BLaER1 (cell line): Measurements from ENCODE around the gene LCLAT1.
A peak's percentile ranks its signal among the peaks of the same experiment; 100 is the strongest.

Source experiments
- H3K27ac ChIP-seq: shearing (Covaris generic); formaldehyde crosslinking; 2 replicates; pipeline ENCODE4 v1.8.1; 2022
- H3K27me3 ChIP-seq: shearing (Covaris generic); formaldehyde crosslinking; 2 replicates; pipeline ENCODE4 v1.8.1; 2022
- H3K36me3 ChIP-seq: shearing (Covaris generic); formaldehyde crosslinking; 2 replicates; pipeline ENCODE4 v1.8.1; 2022
- H3K4me1 ChIP-seq: shearing (Covaris generic); formaldehyde crosslinking; 2 replicates; pipeline ENCODE4 v1.8.1; 2022
- H3K4me2 ChIP-seq: shearing (Covaris generic); formaldehyde crosslinking; 2 replicates; pipeline ENCODE4 v1.8.1; 2022
- H3K4me3 ChIP-seq: shearing (Covaris generic); formaldehyde crosslinking; 2 replicates; pipeline ENCODE4 v1.8.1; 2022
- H3K9ac ChIP-seq: shearing (Covaris generic); formaldehyde crosslinking; 2 replicates; pipeline ENCODE4 v1.8.1; 2022
- H3K9me3 ChIP-seq: shearing (Covaris generic); formaldehyde crosslinking; 2 replicates; pipeline ENCODE4 v1.8.1; 2022
- H4K20me1 ChIP-seq: shearing (Covaris generic); formaldehyde crosslinking; 2 replicates; pipeline ENCODE4 v1.8.1; 2022
- Cebpa-rat ChIP-seq: shearing (Covaris generic); IDR thresholded peaks from 2 replicates; pipeline ENCODE4 v1.8.1; 2022

The LCLAT1 gene

DNA sequence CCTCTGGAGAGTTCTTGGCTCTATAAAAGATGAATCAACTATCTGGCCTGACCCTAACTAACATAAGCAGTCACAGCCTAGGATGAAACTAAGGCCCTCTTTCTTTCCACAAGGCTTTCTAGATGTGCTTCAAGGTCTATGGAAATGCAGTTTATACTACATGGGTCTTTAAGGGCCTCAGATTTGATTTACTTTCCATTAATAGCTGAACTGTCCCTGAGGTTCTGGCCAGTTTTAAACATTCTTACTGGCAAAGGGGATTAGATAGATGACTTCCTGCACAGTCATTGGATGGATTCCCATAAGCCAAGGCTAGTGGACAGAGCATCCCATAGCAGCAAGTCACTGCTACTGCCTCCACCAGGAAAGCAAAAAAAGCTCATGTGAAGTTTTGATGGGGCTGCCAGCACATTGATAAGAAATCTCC is 38.1 kb upstream of the LCLAT1 start:
- Histone ChIP-seq H3K36me3 (no peaks in the 10 kb centered on the region), H3K27ac (no peak overlapping the region), H3K4me3 (no peak overlapping the region), H3K4me1 (peaks cover 13% of the 10 kb centered on the region), H3K9me3 (no peaks in the 10 kb centered on the region), H3K9ac (no peak overlapping the region), H3K4me2 (0 out of 2 replicates have a peak overlapping the region, but pooled peaks have one; percentile 18), H3K27me3 (no peaks in the 10 kb centered on the region), H4K20me1 (no peaks in the 10 kb centered on the region)
- TF ChIP-seq Cebpa-rat, result no peak

DNA sequence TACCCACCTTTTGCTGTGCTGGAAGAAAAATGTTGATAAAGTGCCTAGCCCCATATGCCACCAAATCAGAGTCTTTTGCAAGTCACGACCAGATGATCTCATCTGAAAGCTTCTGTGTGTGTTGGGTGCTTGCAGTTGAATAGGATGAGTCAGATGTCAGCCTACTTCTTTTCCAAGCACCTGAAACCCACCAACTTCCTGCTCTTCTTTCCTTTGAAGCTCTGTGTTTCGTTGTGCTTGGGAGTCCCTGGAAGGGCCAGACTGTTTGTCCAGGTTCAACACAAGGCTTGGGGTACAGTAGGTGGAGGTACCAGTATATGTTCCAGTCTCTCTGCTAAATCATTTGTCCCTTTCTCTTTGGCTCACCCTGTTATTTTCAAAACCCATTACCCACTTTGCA is 36.8 kb upstream of the LCLAT1 start:
- H3K27ac ChIP-seq, result no peak overlapping the region
- no peak overlapping the region for H3K4me3 ChIP-seq
- no peak overlapping the region for H3K4me2 ChIP-seq
- no peaks in the 10 kb centered on the region for H3K27me3 ChIP-seq
- H3K9me3 ChIP-seq, result no peaks in the 10 kb centered on the region
- no peak overlapping the region for H3K9ac ChIP-seq
- H3K36me3 ChIP-seq, result no peaks in the 10 kb centered on the region
- TF ChIP-seq Cebpa-rat, result no peak
- H4K20me1 ChIP-seq, result no peaks in the 10 kb centered on the region
- H3K4me1 ChIP-seq, result peaks cover 13% of the 10 kb centered on the region

DNA sequence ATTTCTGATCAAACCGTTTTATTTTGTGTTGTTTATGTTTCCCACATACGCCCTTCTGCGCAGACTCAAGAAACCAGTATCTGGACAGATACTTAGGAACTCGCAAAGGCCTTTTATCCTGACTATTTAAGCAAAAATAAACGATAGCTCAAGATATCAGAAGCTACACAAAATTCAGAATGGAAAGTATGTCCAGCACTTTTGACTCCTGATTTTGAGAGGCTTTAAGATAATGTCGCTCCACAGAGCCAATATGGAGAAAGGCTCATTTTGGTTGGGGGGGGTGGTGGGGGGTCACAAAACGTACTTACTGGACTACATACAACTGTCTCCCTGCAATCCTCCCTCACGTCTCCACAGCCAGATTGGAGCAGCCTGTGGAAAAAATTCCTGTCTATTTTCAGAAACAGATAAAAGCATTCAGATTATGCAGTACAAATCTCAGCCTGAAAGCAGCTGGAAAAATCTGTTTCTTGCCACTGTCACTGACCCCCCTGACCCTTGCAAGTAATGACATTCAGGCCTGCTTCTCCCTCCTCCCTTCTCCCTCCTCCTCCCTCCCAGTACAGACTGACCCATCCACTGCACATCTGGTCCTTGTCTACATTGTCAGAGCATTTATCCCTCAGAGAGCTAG is 34.9 kb upstream of the LCLAT1 start:
- H3K4me1 ChIP-seq, result peaks cover 13% of the 10 kb centered on the region
- no peaks in the 10 kb centered on the region for H3K36me3 ChIP-seq
- no peaks in the 10 kb centered on the region for H3K9me3 ChIP-seq
- no peak for TF ChIP-seq Cebpa-rat
- H3K4me3 ChIP-seq, result no peak overlapping the region
- H4K20me1 ChIP-seq, result no peaks in the 10 kb centered on the region
- no peak overlapping the region for H3K4me2 ChIP-seq
- no peaks in the 10 kb centered on the region for H3K27me3 ChIP-seq
- no peak overlapping the region for H3K9ac ChIP-seq
- no peak overlapping the region for H3K27ac ChIP-seq

DNA sequence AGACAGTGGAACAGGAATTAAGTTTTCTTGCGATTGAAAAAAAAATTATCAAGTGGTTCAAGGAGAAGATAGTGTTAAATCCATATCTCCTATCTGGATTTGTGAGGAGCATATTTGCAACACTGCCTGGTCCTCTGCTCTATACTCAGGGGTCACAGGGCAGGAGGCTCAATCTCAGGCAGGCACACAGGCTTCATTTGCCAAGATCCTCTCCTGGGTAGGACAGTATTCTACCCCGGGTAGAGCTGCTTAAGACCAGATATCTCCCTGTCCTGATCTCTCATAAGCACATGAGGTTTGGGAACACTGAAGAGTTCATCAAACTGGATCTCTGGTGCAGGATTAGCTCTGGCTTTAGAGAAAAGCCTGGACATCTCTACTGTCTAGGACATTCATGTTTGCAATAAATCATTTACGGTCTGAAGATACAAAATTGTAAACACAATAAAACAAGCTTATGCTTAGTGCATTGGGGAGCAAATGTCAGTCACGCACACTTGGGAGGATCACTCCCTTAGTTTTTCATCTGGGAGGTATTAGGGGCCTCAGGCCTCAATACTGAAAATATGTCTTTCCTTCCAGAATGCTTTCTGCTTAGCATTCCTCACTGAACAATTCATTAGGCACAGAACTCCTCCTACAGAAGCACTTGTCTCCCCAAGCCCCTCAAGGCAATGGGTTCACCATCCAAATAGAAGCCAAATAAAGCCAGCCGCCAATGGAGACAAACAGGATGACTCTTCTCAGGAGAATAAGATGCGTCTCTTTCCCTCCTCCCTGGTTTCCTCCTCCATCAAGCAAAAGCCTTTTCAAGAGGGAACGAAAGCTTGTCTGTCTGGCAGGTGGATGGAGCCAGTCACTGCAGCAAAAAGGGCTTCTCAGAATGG is 34.1 kb upstream of the LCLAT1 start:
- Histone ChIP-seq H3K27ac (no peak overlapping the region), H3K36me3 (no peaks in the 10 kb centered on the region), H4K20me1 (no peaks in the 10 kb centered on the region), H3K9me3 (no peaks in the 10 kb centered on the region), H3K27me3 (no peaks in the 10 kb centered on the region), H3K4me1 (peaks cover 8% of the 10 kb centered on the region), H3K9ac (no peak overlapping the region), H3K4me3 (no peak overlapping the region), H3K4me2 (no peak overlapping the region)
- no peak for TF ChIP-seq Cebpa-rat

DNA sequence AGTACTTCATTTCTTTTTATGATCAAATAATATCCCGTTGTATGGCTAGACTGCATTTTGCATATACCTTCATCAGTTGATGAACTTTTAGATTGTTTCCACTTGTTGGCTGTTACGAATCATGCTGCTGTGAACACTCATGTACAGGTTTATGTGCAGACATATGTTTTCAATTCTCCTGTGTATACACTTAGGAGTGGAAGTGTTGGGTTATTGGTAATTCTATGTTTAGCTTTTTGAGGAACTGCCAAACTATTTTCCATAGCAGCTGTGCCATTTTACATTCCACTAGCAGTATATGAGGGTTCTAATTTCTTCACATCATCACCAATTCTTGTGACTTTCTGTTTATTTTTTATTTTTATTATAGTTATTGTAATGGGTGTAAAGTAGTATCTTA is 32.1 kb upstream of the LCLAT1 start:
- Histone ChIP-seq H3K27me3 (no peaks in the 10 kb centered on the region), H4K20me1 (no peaks in the 10 kb centered on the region), H3K36me3 (no peaks in the 10 kb centered on the region), H3K9ac (no peak overlapping the region), H3K4me3 (no peak overlapping the region), H3K27ac (no peak overlapping the region), H3K4me1 (no peaks in the 10 kb centered on the region), H3K9me3 (no peaks in the 10 kb centered on the region), H3K4me2 (no peak overlapping the region)
- TF ChIP-seq Cebpa-rat, result no peak

DNA sequence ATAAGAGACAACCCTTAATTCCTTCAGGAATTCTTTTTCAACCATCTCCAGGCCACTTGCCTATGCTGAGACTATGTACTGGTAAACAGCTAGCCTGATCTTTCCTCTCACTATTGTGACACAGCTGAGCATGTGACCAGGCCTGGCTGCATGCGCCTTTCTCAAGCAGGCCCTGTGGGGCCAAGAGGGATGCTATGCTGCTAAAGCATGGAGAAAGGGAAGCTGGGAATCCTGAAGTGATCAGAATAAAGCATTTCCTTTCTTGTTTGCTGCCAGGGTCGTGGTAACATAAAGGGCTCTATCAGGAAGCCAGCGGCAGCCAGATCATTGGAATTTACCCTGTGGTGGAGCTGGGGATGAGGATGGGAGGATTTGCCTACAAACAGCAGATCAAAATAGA is 29.8 kb upstream of the LCLAT1 start:
- Histone ChIP-seq H3K4me1 (peaks cover 17% of the 10 kb centered on the region), H4K20me1 (no peaks in the 10 kb centered on the region), H3K36me3 (no peaks in the 10 kb centered on the region), H3K27ac (no peak overlapping the region), H3K9ac (no peak overlapping the region), H3K9me3 (no peaks in the 10 kb centered on the region), H3K4me2 (no peak overlapping the region), H3K27me3 (no peaks in the 10 kb centered on the region), H3K4me3 (no peak overlapping the region)
- no peak for TF ChIP-seq Cebpa-rat

DNA sequence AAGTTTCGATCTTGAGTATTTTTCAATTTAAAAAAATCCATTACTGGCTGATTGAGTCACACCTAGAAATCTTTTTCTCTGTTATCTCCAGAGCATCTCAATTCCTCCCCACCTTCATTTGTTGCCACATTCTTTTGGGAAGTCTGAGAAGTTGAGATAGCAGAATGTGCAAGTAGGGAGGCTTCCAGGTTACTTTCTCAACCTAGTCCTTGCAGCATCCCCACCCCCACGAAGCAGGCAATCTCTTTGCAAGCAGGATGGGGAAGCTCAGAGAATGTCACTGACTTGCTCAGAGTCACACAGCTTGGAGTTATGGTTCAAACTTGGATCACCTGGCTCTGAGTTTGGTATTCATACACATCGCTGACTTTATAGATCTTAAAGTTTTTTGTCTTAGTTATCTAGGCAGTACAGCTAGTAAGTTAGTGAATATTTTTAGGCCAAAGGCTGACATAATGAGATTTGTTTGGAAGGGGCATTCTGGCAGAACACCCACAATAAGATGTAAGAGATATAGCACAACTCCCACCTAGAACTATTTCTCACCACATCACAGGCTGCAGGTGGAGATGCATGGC is 25.9 kb upstream of the LCLAT1 start:
- Histone ChIP-seq H4K20me1 (no peaks in the 10 kb centered on the region), H3K9me3 (no peaks in the 10 kb centered on the region), H3K4me2 (peak overlapping the region; percentile 78), H3K36me3 (no peaks in the 10 kb centered on the region), H3K4me1 (peaks cover 31% of the 10 kb centered on the region), H3K4me3 (peak overlapping the region; percentile 43; the same call in 1 of the 2 replicates), H3K27me3 (no peaks in the 10 kb centered on the region), H3K27ac (peak overlapping the region; percentile 53), H3K9ac (peak overlapping the region; percentile 59)
- TF ChIP-seq Cebpa-rat, result no peak

DNA sequence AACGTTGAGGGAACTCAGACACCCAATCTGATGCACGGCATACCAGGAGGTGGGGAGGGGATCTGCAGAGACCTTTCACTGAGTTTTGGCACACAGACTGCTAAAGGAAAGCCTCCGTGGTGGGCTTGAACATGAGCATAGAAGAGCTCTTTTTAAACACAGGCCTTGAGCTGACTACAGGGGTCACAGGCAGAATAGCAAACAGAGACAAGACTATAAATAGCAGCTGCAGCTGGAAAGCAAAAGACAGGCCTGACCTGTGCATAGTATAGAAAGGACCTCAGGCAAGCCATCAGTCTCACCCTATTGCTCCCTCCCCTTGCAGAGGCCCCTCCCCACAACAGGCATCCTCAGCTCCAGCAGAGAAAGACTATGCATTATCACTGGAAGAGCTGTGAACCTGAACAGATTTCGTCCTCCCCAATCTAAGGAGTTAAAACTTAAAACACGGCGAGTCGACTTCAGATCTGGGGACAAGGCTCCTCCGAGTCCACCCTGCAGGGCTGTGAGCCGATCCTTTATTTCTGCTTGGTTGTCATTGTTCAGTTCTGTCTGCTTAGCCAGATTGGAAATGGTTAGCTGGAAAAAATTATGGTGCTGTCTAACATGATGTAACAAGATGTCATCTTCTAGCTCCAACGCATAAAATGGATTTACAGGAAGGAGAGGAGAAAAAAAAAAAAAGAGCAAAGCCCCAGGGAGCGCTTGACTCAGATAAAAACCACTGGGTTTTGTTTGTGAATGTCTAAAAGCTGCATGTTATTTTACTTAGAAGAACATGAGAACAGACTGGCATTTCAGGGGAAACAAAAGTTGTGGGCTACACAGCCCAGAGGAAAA is 25.2 kb upstream of the LCLAT1 start:
- Histone ChIP-seq H3K4me3 (peak overlapping the region; percentile 43; the same call in 1 of the 2 replicates), H3K27ac (peak overlapping the region; percentile 53)

DNA sequence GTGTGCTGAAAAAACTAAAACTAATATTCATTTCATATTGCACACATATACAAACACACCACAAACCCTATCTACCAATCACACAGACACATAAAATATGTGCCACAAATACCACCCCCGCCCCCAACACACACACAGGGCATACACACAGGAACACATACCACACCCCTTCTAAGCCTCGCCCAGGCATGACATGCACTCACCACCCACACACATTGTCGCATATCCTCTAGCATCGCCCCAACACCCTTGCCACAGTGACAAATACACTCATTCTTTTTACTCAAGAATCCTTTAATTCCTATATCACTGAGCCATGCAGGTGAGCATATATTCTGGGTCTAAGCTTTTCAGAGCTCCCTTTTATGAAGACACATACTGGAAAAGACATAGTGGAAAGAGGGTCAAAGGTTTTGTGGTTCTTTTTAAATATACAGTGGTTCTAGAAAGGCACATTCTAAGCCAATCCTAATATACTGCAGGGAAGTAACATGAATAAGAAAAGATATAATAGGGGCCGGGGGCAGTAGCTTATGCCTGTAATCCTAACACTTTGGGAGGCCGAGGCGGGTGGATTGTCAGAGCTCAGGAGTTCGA is 24.5 kb upstream of the LCLAT1 start:
- TF ChIP-seq Cebpa-rat, result no peak
- H3K9me3 ChIP-seq, result no peaks in the 10 kb centered on the region
- peak overlapping the region; percentile 53 for H3K27ac ChIP-seq
- no peaks in the 10 kb centered on the region for H4K20me1 ChIP-seq
- H3K36me3 ChIP-seq, result no peaks in the 10 kb centered on the region
- H3K4me1 ChIP-seq, result peaks cover 31% of the 10 kb centered on the region
- peak overlapping the region; percentile 78 for H3K4me2 ChIP-seq
- H3K27me3 ChIP-seq, result no peaks in the 10 kb centered on the region
- peak overlapping the region; percentile 59 for H3K9ac ChIP-seq
- H3K4me3 ChIP-seq, result peak overlapping the region; percentile 43; the same call in 1 of the 2 replicates

More for the DNA sequence above, 25.2 kb upstream of the LCLAT1 start:
- H3K9ac ChIP-seq, result peak overlapping the region; percentile 59
- no peaks in the 10 kb centered on the region for H3K36me3 ChIP-seq
- H3K4me2 ChIP-seq, result peak overlapping the region; percentile 78
- no peaks in the 10 kb centered on the region for H3K9me3 ChIP-seq
- H3K4me1 ChIP-seq, result peaks cover 31% of the 10 kb centered on the region
- H3K27me3 ChIP-seq, result no peaks in the 10 kb centered on the region
- no peaks in the 10 kb centered on the region for H4K20me1 ChIP-seq
- TF ChIP-seq Cebpa-rat, result no peak
